ENCODE results near the gene SETD2.
"Not testable (repeated sequence)": the region's sequence is repeated elsewhere in the genome, so short reads cannot be mapped to it uniquely, and the experiment has no call there.

The SETD2 gene

DNA sequence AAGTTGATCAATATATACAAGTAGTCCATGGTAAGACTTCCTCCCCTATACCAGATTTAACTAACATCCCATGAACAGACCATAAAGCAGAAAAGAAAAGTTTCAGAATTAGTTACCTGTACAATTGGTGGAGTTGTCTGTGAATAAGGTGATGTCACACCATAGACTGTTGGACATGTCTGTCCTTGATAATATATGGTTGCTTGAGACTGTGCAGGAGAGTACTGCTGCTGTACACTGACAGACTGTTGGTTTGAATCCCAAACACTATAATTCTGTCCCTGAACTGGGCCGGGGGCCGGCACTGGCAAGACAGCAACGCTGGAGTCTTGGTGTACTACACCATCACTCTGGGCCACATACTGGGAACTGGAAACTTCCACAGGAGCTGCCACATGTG is 107.2 kb downstream of the SETD2 start:
- no peak for DNase-seq (ENCODE audit: low read depth)
- H3K4me3 ChIP-seq (ENCODE audit: low read depth, low read length) = no peak overlapping the region
- TF ChIP-seq CTCF (IDR thresholded peaks at IDR 0.05; ENCODE audit: low read depth, low read length, missing control alignments) = no peak

DNA sequence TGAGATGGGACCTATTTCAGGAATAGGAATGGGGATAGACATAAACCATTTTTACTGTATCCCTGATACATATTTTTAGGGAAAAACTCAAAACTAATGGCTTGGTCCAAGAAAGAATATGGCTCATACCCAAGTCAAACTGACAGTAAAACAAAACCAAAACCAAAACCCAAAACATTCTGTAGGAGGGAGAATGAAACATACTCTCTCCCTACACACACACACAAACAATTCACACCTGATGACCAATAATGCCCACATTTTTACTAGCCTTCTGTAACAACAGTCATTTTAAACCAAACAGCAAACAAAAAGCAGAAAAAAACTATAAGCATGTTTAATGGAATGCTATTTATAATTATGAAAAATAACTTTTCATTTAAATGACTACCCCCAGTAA is 109.5 kb downstream of the SETD2 start:
- H3K4me3 ChIP-seq (ENCODE audit: low read depth, low read length) = no peak overlapping the region
- TF ChIP-seq CTCF (IDR thresholded peaks at IDR 0.05; ENCODE audit: low read depth, low read length, missing control alignments) = no peak
- no peak for DNase-seq (ENCODE audit: low read depth)

DNA sequence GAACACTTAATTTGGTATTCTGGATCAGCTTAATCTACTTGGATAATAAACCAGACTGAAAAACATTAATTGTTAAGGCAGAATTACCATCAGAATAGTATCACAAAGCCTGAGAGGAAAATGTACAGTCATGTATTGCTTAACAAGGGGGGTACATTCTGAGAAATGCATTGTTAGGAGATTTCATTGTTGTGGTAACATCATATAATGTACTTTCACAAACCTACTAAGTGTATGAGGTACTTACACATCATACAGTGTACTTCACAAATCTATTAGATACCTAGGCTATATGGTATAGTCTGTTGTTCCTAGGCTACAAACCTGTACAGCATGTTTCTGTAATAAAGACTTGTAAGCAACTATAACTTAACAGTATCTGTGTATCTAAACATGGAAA is 116.2 kb downstream of the SETD2 start:
- no peak overlapping the region for H3K4me3 ChIP-seq (ENCODE audit: low read depth, low read length)
- no peak for TF ChIP-seq CTCF (IDR thresholded peaks at IDR 0.05; ENCODE audit: low read depth, low read length, missing control alignments)
- DNase-seq (ENCODE audit: low read depth) = no peak

- DNase-seq (ENCODE audit: low read depth) = no peak
- no peak for TF ChIP-seq CTCF (IDR thresholded peaks at IDR 0.05; ENCODE audit: low read depth, low read length, missing control alignments)
- H3K4me3 ChIP-seq (ENCODE audit: low read depth, low read length) = no peak overlapping the region
These were observed 116.8 kb downstream of the SETD2 start for GRCh38 chr3:47047069-47047468.

DNA sequence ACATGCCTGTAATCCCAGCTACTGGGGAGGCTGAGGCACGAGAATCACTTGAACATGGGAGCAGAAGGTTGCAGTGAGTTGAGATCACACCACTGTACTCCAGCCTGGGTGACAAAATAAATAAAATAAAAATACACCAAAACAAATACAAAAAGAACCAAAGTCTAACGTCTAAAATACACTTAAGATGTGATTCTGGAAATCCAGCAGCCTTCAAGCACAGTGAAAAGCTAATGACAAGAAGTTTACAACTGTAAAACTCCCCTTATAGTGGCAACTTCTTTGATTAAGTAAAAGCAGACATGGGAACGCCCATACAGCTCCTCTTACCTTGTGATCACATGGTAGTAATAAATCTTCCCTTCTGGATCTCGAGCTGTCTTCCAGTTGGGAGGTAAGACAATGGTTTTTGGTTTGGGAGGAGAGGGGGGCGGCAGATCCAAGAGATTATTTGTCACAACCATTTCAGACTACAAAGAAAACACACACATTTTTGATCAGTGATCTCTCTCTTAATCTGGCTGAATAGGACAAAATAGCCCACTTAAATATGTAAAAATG is 121.6 kb downstream of the SETD2 start:
- no peak for TF ChIP-seq CTCF (IDR thresholded peaks at IDR 0.05; ENCODE audit: low read depth, low read length, missing control alignments)
- DNase-seq (ENCODE audit: low read depth) = no peak

DNA sequence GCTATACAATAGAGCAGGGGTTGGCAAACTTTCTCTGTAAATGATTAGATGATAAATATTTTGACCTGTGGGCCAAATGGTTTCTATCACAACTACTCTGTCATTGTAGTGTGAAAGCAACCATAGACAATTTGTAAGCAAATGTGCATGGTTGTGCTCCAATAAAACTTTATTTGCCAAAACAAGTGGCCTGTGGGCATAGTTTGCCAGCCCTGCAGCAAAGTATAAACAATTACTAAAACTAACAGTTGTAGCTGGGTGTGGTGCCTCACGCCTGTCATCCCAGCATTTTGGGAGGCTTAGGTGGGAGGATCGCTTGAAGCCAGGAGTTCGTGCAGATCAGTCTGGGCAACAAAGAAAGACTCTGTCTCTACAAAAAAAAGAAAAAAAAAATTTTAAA is 122.8 kb downstream of the SETD2 start:
- no peak for DNase-seq (ENCODE audit: low read depth)
- no peak overlapping the region for H3K4me3 ChIP-seq (ENCODE audit: low read depth, low read length)

More for the DNA sequence above, 121.6 kb downstream of the SETD2 start:
- H3K4me3 ChIP-seq (ENCODE audit: low read depth, low read length) = no peak overlapping the region

GRCh38 chr3:47037302-47037701 is 126.6 kb downstream of the SETD2 start:
- not testable (repeated sequence) for H3K4me3 ChIP-seq (ENCODE audit: low read depth, low read length); DNase-seq (ENCODE audit: low read depth)

More for the DNA sequence above, 122.8 kb downstream of the SETD2 start:
- TF ChIP-seq CTCF (IDR thresholded peaks at IDR 0.05; ENCODE audit: low read depth, low read length, missing control alignments) = no peak

Measured in GM12864 (cell line).